Activated CD8-positive, alpha-beta memory T cell treated with anti-CD3 and anti-CD28 coated beads, Interleukin-2, amount 50 U/mL, for 4 hours (primary cell): ENCODE measurements around the gene SLC25A22.

Experiments used
- DNase-seq: peaks from one replicate; pipeline ENCODE4 v3.0.0-alpha.2; 2020

SLC25A22 gene

GRCh38 chr11:802693-803466 lies 4.8 kb upstream of the SLC25A22 start:
- DNase-seq = no peak

- DNase-seq = no peak
Measured at GRCh38 chr11:802018-802617, 4.0 kb upstream of the SLC25A22 start.

GRCh38 chr11:801097-801780 lies 3.2 kb upstream of the SLC25A22 start:
- no peak for DNase-seq

- no peak for DNase-seq
Measured at GRCh38 chr11:800473-800872, 2.4 kb upstream of the SLC25A22 start.

- no peak for DNase-seq
Measured at GRCh38 chr11:799641-800316, 1.7 kb upstream of the SLC25A22 start.

GRCh38 chr11:797296-798092 lies 587 bp downstream of the SLC25A22 start:
- peak; percentile 75 for DNase-seq

GRCh38 chr11:796565-797295 lies 1.4 kb downstream of the SLC25A22 start:
- DNase-seq = no peak

- DNase-seq = peak; percentile 77
Measured at GRCh38 chr11:795634-796564, 2.2 kb downstream of the SLC25A22 start.

- no peak for DNase-seq
Measured at GRCh38 chr11:794766-795633, 3.1 kb downstream of the SLC25A22 start.

- DNase-seq = no peak
Measured at GRCh38 chr11:794013-794765, 3.9 kb downstream of the SLC25A22 start.

- no peak for DNase-seq
Measured at GRCh38 chr11:793556-793955, 4.5 kb downstream of the SLC25A22 start.

GRCh38 chr11:792873-793272 lies 5.2 kb downstream of the SLC25A22 start:
- no peak for DNase-seq

GRCh38 chr11:792535-792821 lies 5.6 kb downstream of the SLC25A22 start:
- DNase-seq = no peak

- DNase-seq = no peak
Measured at GRCh38 chr11:791658-792534, 6.2 kb downstream of the SLC25A22 start.

- no peak for DNase-seq
Measured at GRCh38 chr11:790721-791564, 7.1 kb downstream of the SLC25A22 start.

- DNase-seq = peak; percentile 43
Measured at GRCh38 chr11:789943-790342, 8.1 kb downstream of the SLC25A22 start, which contains the start of gene CEND1. TSS of gene CEND1 (minus strand) at chr11:790090. CDS start at chr11:788576, 1,514 bp downstream.
